ENCODE results near the gene WWC1. TPM values are rescaled to one million over a fixed set of nuclear protein-coding genes. Genes with fewer than 3 reads are reported as not detected.
"Not testable (repeated sequence)": the region's sequence is repeated elsewhere in the genome, so short reads cannot be mapped to it uniquely, and the experiment has no call there.

Gene WWC1
- total and polyA plus RNA-seq, 2 experiments from 2014 or later, result 27.6 to 27.8 TPM

DNA sequence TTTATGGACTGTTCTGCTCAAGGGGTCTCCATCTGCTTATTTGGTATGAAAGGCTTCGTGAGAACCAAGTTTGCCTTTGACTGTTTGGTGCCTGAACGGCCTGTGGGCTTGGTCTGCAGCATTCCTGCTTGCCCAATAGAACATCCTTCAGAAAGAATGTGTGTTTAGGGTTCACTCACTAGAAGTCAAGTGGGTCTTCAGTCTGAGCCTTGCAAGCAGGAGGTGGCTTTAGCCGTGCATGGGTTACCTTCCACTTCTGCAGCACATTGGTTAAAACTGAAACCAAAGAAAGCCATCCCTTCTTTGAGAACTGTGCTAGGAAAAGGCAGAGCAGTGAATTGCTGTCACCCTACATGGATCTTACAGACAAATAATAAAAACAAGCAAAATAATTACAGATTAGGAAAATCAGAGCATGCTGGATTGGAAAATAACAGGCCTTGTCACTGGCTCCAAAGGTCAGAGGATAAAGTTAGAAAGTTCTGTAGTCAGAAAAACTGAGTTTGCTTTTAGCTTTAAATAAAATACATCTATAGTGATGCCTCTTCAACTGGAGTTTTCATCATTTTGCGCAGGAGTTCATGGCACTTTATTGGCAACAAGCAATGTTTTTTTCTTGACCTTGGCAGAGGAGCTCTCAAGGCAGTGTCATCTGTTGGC is 16.6 kb downstream of the WWC1 start:
- H4K20me1 ChIP-seq (ENCODE audit: insufficient read depth, poor library complexity, severe bottlenecking), result no peaks in the 10 kb centered on the region
- TF ChIP-seq EZH2phosphoT487 (IDR thresholded peaks at IDR 0.05; ENCODE audit: low read depth, severe bottlenecking, unreplicated experiment), result no peak
- TF ChIP-seq EZH2 (IDR thresholded peaks at IDR 0.05; ENCODE audit: borderline replicate concordance), result no peak
- TF ChIP-seq, protein P1, sequence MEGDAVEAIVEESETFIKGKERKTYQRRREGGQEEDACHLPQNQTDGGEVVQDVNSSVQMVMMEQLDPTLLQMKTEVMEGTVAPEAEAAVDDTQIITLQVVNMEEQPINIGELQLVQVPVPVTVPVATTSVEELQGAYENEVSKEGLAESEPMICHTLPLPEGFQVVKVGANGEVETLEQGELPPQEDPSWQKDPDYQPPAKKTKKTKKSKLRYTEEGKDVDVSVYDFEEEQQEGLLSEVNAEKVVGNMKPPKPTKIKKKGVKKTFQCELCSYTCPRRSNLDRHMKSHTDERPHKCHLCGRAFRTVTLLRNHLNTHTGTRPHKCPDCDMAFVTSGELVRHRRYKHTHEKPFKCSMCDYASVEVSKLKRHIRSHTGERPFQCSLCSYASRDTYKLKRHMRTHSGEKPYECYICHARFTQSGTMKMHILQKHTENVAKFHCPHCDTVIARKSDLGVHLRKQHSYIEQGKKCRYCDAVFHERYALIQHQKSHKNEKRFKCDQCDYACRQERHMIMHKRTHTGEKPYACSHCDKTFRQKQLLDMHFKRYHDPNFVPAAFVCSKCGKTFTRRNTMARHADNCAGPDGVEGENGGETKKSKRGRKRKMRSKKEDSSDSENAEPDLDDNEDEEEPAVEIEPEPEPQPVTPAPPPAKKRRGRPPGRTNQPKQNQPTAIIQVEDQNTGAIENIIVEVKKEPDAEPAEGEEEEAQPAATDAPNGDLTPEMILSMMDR (IDR thresholded peaks at IDR 0.05; ENCODE audit: poor library complexity), result no peak
- H3K9me2 ChIP-seq (replicated peaks; ENCODE audit: insufficient read depth), result no peaks in the 10 kb centered on the region
- WGBS (ENCODE audit: low lambda C conversion rate, missing lambda C conversion rate), result 82% methylated on average over 4 of the region's 4 CpGs
- peak overlapping the region; percentile 60 for H3K27ac ChIP-seq
- H2AFZ ChIP-seq, result no peak overlapping the region
- H3K4me2 ChIP-seq, result peak overlapping the region; percentile 28
- H3K4me3 ChIP-seq, result no peak overlapping the region
- H3K9me3 ChIP-seq (ENCODE audit: low read depth), result no peaks in the 10 kb centered on the region
- DNase-seq (ENCODE audit: low spot score), result no peak
- no peaks in the 10 kb centered on the region for H3K27me3 ChIP-seq
- H3K79me2 ChIP-seq, result peaks cover 80% of the 10 kb centered on the region
- H3K4me1 ChIP-seq (ENCODE audit: insufficient read depth), result peaks cover 35% of the 10 kb centered on the region
- no peaks in the 10 kb centered on the region for H3K36me3 ChIP-seq (replicated peaks; ENCODE audit: insufficient read depth, low read depth)

DNA sequence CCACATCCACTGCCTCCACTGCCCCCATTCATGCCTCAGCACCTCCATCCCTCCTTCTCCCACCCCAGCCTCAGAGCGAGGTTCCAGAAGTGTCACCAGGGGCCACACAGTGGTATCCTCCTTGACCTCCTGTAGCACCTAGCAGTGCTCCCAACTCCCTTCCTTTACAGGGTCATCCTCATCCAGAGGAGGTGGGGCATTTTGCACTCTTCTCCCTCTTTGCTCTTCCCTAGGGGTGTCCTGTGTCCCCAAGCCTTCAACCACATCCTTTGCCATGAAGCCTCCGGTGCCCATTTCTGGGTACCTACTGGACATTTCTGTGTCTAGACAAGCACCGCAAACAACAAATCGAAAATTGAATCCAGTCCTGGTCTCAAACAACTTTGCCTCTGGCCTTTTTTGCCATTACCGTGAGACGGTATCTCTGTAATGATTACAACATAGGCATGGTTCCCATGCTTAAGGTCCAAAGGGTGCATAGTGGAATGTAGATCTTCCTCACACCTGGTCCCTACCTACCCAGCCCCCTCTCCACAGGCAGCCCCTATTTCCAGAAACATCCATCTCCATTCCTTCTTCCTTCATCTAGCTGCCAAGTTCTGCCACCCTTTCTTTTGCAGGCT is 17.6 kb downstream of the WWC1 start:
- no peaks in the 10 kb centered on the region for H3K36me3 ChIP-seq (replicated peaks; ENCODE audit: insufficient read depth, low read depth)
- H3K9me2 ChIP-seq (replicated peaks; ENCODE audit: insufficient read depth), result no peaks in the 10 kb centered on the region
- H3K4me1 ChIP-seq (ENCODE audit: insufficient read depth), result peaks cover 42% of the 10 kb centered on the region
- DNase-seq (ENCODE audit: low spot score), result no peak
- peak overlapping the region; percentile 60 for H3K27ac ChIP-seq
- TF ChIP-seq EZH2 (IDR thresholded peaks at IDR 0.05; ENCODE audit: borderline replicate concordance) (no peak), EZH2phosphoT487 (IDR thresholded peaks at IDR 0.05; ENCODE audit: low read depth, severe bottlenecking, unreplicated experiment) (no peak)
- TF ChIP-seq, protein P1 (IDR thresholded peaks at IDR 0.05; ENCODE audit: poor library complexity), result no peak
- no peaks in the 10 kb centered on the region for H4K20me1 ChIP-seq (ENCODE audit: insufficient read depth, poor library complexity, severe bottlenecking)
- no peaks in the 10 kb centered on the region for H3K9me3 ChIP-seq (ENCODE audit: low read depth)
- H3K79me2 ChIP-seq, result peaks cover 70% of the 10 kb centered on the region
- H3K27me3 ChIP-seq, result no peaks in the 10 kb centered on the region
- no peak overlapping the region for H3K4me3 ChIP-seq
- H3K4me2 ChIP-seq, result peak overlapping the region; percentile 28
- 81% methylated on average over 6 of the region's 6 CpGs for WGBS (ENCODE audit: low lambda C conversion rate, missing lambda C conversion rate)
- no peak overlapping the region for H2AFZ ChIP-seq

- not testable (repeated sequence) for H3K36me3 ChIP-seq (replicated peaks; ENCODE audit: insufficient read depth, low read depth); H4K20me1 ChIP-seq (ENCODE audit: insufficient read depth, poor library complexity, severe bottlenecking); H3K27me3 ChIP-seq; H2AFZ ChIP-seq; H3K4me2 ChIP-seq; H3K4me3 ChIP-seq; H3K9me2 ChIP-seq (replicated peaks; ENCODE audit: insufficient read depth); DNase-seq (ENCODE audit: low spot score); H3K9me3 ChIP-seq (ENCODE audit: low read depth); H3K27ac ChIP-seq
- 92% methylated on average over 3 of the region's 3 CpGs for WGBS (ENCODE audit: low lambda C conversion rate, missing lambda C conversion rate)
- Histone ChIP-seq H3K79me2 (peaks cover 60% of the 10 kb centered on the region), H3K4me1 (ENCODE audit: insufficient read depth) (peaks cover 53% of the 10 kb centered on the region)
Observed at GRCh38 chr5:168310541-168310940, 19.1 kb downstream of the WWC1 start.

DNA sequence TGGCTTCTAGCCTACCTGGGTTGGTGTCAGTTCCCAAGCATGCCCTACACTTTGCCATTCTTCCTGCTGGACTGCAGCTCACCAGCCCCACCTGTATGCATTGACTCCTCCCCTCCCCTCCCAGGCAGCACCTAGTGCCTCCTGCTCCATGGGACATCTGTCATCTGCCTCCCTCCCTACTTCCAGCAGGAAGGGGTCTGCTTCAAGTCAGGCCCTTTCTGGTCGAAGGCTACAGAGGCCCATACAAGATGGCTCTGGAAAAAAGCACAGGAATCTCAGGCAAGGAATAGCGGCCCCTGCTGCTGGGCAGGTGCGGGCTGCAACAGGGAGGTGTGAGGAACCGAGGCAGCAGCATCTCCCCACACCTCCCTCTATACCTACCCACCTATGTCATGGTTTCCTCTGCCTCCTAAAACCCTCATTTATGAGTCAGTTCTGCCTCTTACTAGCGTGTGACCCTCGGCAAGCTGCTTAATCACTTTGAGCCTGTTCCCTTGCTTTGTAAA is 19.7 kb downstream of the WWC1 start:
- WGBS (ENCODE audit: low lambda C conversion rate, missing lambda C conversion rate), result 76% methylated on average over 6 of the region's 6 CpGs
- H3K27ac ChIP-seq, result peak overlapping the region; percentile 13
- no peak overlapping the region for H3K4me2 ChIP-seq

More for the DNA sequence above, 19.7 kb downstream of the WWC1 start:
- Histone ChIP-seq H2AFZ (no peak overlapping the region), H3K36me3 (replicated peaks; ENCODE audit: insufficient read depth, low read depth) (no peaks in the 10 kb centered on the region), H3K9me3 (ENCODE audit: low read depth) (no peaks in the 10 kb centered on the region), H4K20me1 (ENCODE audit: insufficient read depth, poor library complexity, severe bottlenecking) (no peaks in the 10 kb centered on the region), H3K9me2 (replicated peaks; ENCODE audit: insufficient read depth) (no peaks in the 10 kb centered on the region), H3K79me2 (peaks cover 54% of the 10 kb centered on the region), H3K27me3 (no peaks in the 10 kb centered on the region), H3K4me3 (no peak overlapping the region), H3K4me1 (ENCODE audit: insufficient read depth) (peaks cover 58% of the 10 kb centered on the region)
- no peak for DNase-seq (ENCODE audit: low spot score)
- TF ChIP-seq, protein P1 (IDR thresholded peaks at IDR 0.05; ENCODE audit: poor library complexity), result peak; percentile 5
- TF ChIP-seq EZH2 (IDR thresholded peaks at IDR 0.05; ENCODE audit: borderline replicate concordance), result no peak
